GM04504 (cell line): ENCODE measurements around the gene PAPOLA.
A peak's percentile ranks its signal among the peaks of the same experiment; 100 is the strongest.

Source experiments
- DNase-seq: peaks from one replicate; pipeline ENCODE4 v3.0.0-alpha.2; 2012; ENCODE audit warnings: low read depth

Gene PAPOLA

GRCh38 chr14:96565811-96566210 is 63.6 kb downstream of the PAPOLA start:
- DNase-seq: no peak

GRCh38 chr14:96567289-96567899 is 65.2 kb downstream of the PAPOLA start:
- DNase-seq: peak; percentile 10

GRCh38 chr14:96568621-96569020 is 66.4 kb downstream of the PAPOLA start:
- no peak for DNase-seq

GRCh38 chr14:96571311-96571710 is 69.1 kb downstream of the PAPOLA start:
- DNase-seq: no peak

- DNase-seq: no peak
These were observed 71.4 kb downstream of the PAPOLA start for GRCh38 chr14:96573473-96574100.

- peak; percentile 5 for DNase-seq
These were observed 72.0 kb downstream of the PAPOLA start for GRCh38 chr14:96574171-96574632.

GRCh38 chr14:96574633-96575632 is 72.8 kb downstream of the PAPOLA start:
- DNase-seq: peak; percentile 48

GRCh38 chr14:96576359-96576758 is 74.2 kb downstream of the PAPOLA start:
- DNase-seq: no peak

GRCh38 chr14:96576937-96577336 is 74.8 kb downstream of the PAPOLA start:
- DNase-seq: no peak

GRCh38 chr14:96578619-96579018 is 76.4 kb downstream of the PAPOLA start:
- DNase-seq: no peak

- no peak for DNase-seq
These were observed 77.2 kb downstream of the PAPOLA start for GRCh38 chr14:96579358-96579757.

GRCh38 chr14:96579855-96580254 is 77.7 kb downstream of the PAPOLA start:
- no peak for DNase-seq

- no peak for DNase-seq
These were observed 78.4 kb downstream of the PAPOLA start for GRCh38 chr14:96580566-96580965.

GRCh38 chr14:96581026-96581425 is 78.8 kb downstream of the PAPOLA start:
- no peak for DNase-seq

- no peak for DNase-seq
These were observed 79.7 kb downstream of the PAPOLA start for GRCh38 chr14:96581902-96582301.

- no peak for DNase-seq
These were observed 80.3 kb downstream of the PAPOLA start for GRCh38 chr14:96582411-96582961.

GRCh38 chr14:96582995-96583394 is 80.8 kb downstream of the PAPOLA start:
- no peak for DNase-seq

- DNase-seq: no peak
These were observed 81.4 kb downstream of the PAPOLA start for GRCh38 chr14:96583569-96584041.

GRCh38 chr14:96584199-96584906 is 82.2 kb downstream of the PAPOLA start:
- no peak for DNase-seq

- DNase-seq: no peak
These were observed 82.9 kb downstream of the PAPOLA start for GRCh38 chr14:96584907-96585671.

GRCh38 chr14:96585672-96586013 is 83.5 kb downstream of the PAPOLA start:
- no peak for DNase-seq
